Neural cell (in vitro differentiated cells): Measurements from ENCODE around the gene YLPM1. TPM values are rescaled to one million over a fixed set of nuclear protein-coding genes. Genes with fewer than 3 reads are reported as not detected.
"Not testable (repeated sequence)": the region's sequence is repeated elsewhere in the genome, so short reads cannot be mapped to it uniquely, and the experiment has no call there.

ENCODE experiments used
- H2AFZ ChIP-seq: fragments of 200-600, 300-800 bp; sonication (generic), shearing (Covaris generic); 2 replicates; pipeline ENCODE4 v1.6.0; 2014; ENCODE audit warnings: low read depth, mild to moderate bottlenecking, antibody characterized with exemption, low read length, moderate library complexity
- H3F3A ChIP-seq: fragments of 200-600 bp; shearing (Covaris generic); 2 replicates; pipeline ENCODE4 v1.6.1; 2016; ENCODE audit warnings: mild to moderate bottlenecking, moderate library complexity, mixed read lengths, antibody characterized with exemption, low read length; ENCODE audit not compliant: insufficient read depth, poor library complexity, severe bottlenecking
- H3K27ac ChIP-seq: fragments of 200-600, 300-800 bp; sonication (generic), shearing (Covaris generic); 2 replicates; pipeline ENCODE4 v1.5.1; 2014; ENCODE audit warnings: mild to moderate bottlenecking, low read length, moderate library complexity
- H3K27me3 ChIP-seq: fragments of 300-800, 200-600 bp; sonication (generic), shearing (Covaris generic); 2 replicates; pipeline ENCODE4 v1.6.0; 2014; ENCODE audit warnings: mild to moderate bottlenecking, low read depth, low read length, moderate library complexity; ENCODE audit not compliant: insufficient read depth
- H3K36me3 ChIP-seq: fragments of 300-800, 200-600 bp; sonication (generic), shearing (Covaris generic); 2 replicates; pipeline ENCODE4 v1.5.1; 2014; ENCODE audit warnings: mild to moderate bottlenecking, antibody characterized with exemption, low read length, moderate library complexity; ENCODE audit not compliant: insufficient read depth
- H3K4me2 ChIP-seq: fragments of 300-800, 200-600 bp; sonication (generic), shearing (Covaris generic); 2 replicates; pipeline ENCODE4 v1.6.0; 2014; ENCODE audit warnings: mild to moderate bottlenecking, low read length
- H3K4me3 ChIP-seq: fragments of 300-800, 200-600 bp; sonication (generic), shearing (Covaris generic); 2 replicates; pipeline ENCODE4 v1.5.1; 2014; ENCODE audit warnings: mild to moderate bottlenecking, low read length, moderate library complexity
- H3K79me2 ChIP-seq: fragments of 200-600 bp; shearing (Covaris generic); replicated peaks from 2 replicates; pipeline ENCODE4 v1.6.0; 2014; ENCODE audit warnings: mild to moderate bottlenecking, low read length, moderate library complexity; ENCODE audit not compliant: insufficient read depth
- H3K9ac ChIP-seq: fragments of 300-800, 200-600 bp; sonication (generic), shearing (Covaris generic); 2 replicates; pipeline ENCODE4 v1.6.1; 2016; ENCODE audit warnings: mild to moderate bottlenecking, low read length, mixed read lengths
- H3K9me2 ChIP-seq: fragments of 200-600 bp; shearing (Covaris generic); 2 replicates; pipeline ENCODE4 v1.6.1; 2016; ENCODE audit warnings: mild to moderate bottlenecking, low read length, mixed read lengths; ENCODE audit not compliant: insufficient read depth
- H3K9me3 ChIP-seq: fragments of 200-600, 300-800 bp; sonication (generic), shearing (Covaris generic); 2 replicates; pipeline ENCODE4 v1.6.1; 2016; ENCODE audit warnings: mild to moderate bottlenecking, mixed run types, low read length, moderate library complexity, mixed read lengths
- H4K20me1 ChIP-seq: fragments of 200-600 bp; shearing (Covaris generic); 2 replicates; pipeline ENCODE4 v1.6.1; 2016; ENCODE audit warnings: mild to moderate bottlenecking, mixed run types; ENCODE audit not compliant: insufficient read depth
- CTCF ChIP-seq: fragments of 450-650 bp; IDR thresholded peaks from 2 replicates; pipeline ENCODE4 v1.5.1; 2014; ENCODE audit warnings: antibody characterized with exemption, mild to moderate bottlenecking, moderate library complexity; ENCODE audit not compliant: poor library complexity, severe bottlenecking
- EP300 ChIP-seq: fragments of 450-650 bp; conservative IDR thresholded peaks from 2 replicates; pipeline ENCODE4 v1.6.1; 2014; ENCODE audit warnings: antibody characterized with exemption, mild to moderate bottlenecking, moderate library complexity; ENCODE audit not compliant: poor library complexity, severe bottlenecking
- EZH2 ChIP-seq: fragments of 200-600, 300-800 bp; shearing (Covaris generic), sonication (generic); IDR thresholded peaks from 2 replicates; pipeline ENCODE4 v1.6.1; 2014; ENCODE audit warnings: antibody characterized with exemption, low read length, borderline replicate concordance, mild to moderate bottlenecking; ENCODE audit not compliant: insufficient read depth, poor library complexity, severe bottlenecking
- MXI1 ChIP-seq: fragments of 450-650 bp; conservative IDR thresholded peaks from 2 replicates; pipeline ENCODE4 v1.6.1; 2014; ENCODE audit warnings: antibody characterized with exemption, mild to moderate bottlenecking; ENCODE audit not compliant: poor library complexity, severe bottlenecking
- POLR2AphosphoS5 ChIP-seq: IDR thresholded peaks from 2 replicates; pipeline ENCODE4 v1.6.1; 2012
- REST ChIP-seq: IDR thresholded peaks from 2 replicates; pipeline ENCODE4 v1.6.1; 2012; ENCODE audit warnings: borderline replicate concordance
- SMC3 ChIP-seq: fragments of 450-650 bp; conservative IDR thresholded peaks from 2 replicates; pipeline ENCODE4 v1.6.1; 2014; ENCODE audit warnings: antibody characterized with exemption, mild to moderate bottlenecking, moderate library complexity; ENCODE audit not compliant: poor library complexity
- TAF1 ChIP-seq: IDR thresholded peaks from 2 replicates; pipeline ENCODE4 v1.6.1; 2012; ENCODE audit warnings: low read depth
- polyA plus RNA-seq: library from polyadenylated mRNA; depleted of rRNA; stranded (reverse); fragments of >200 nt; gene quantifications from 2 replicates; pipeline ENCODE4 v1.2.3, GENCODE V29; 2014

The YLPM1 gene
- polyA plus RNA-seq, 1 donor from 2014 or later: 63.4 TPM

GRCh38 chr14:74756326-74756725 is 6.8 kb upstream of the YLPM1 start:
- TF ChIP-seq POLR2AphosphoS5 (no peak), SMC3 (no peak), EZH2 (no peak)

GRCh38 chr14:74758505-74758904 is 4.6 kb upstream of the YLPM1 start:
- not testable (repeated sequence) for H3K79me2 ChIP-seq, H3K4me3 ChIP-seq, H3K9ac ChIP-seq, H3K36me3 ChIP-seq, H3K9me2 ChIP-seq, H2AFZ ChIP-seq, H3F3A ChIP-seq, H4K20me1 ChIP-seq, H3K4me2 ChIP-seq, H3K9me3 ChIP-seq, H3K27me3 ChIP-seq, H3K27ac ChIP-seq

More at GRCh38 chr14:74756326-74756725, 6.8 kb upstream of the YLPM1 start:
- Histone ChIP-seq H2AFZ (no peak overlapping the region), H3K9me2 (no peaks in the 10 kb centered on the region), H3F3A (no peaks in the 10 kb centered on the region), H4K20me1 (no peaks in the 10 kb centered on the region), H3K36me3 (no peaks in the 10 kb centered on the region), H3K9ac (no peak overlapping the region), H3K9me3 (no peaks in the 10 kb centered on the region), H3K4me2 (no peak overlapping the region), H3K4me3 (no peak overlapping the region), H3K27me3 (no peaks in the 10 kb centered on the region), H3K27ac (no peak overlapping the region), H3K79me2 (no peaks in the 10 kb centered on the region)

GRCh38 chr14:74763803-74764531 is 851 bp downstream of the YLPM1 start:
- Histone ChIP-seq H3K9me2 (no peaks in the 10 kb centered on the region), H3K4me2 (peak overlapping the region; percentile 66), H3F3A (no peaks in the 10 kb centered on the region), H3K36me3 (no peaks in the 10 kb centered on the region), H3K4me3 (peak overlapping the region; percentile 94), H3K9ac (peak overlapping the region; percentile 98), H3K79me2 (peaks cover 55% of the 10 kb centered on the region), H2AFZ (peak overlapping the region; percentile 67), H4K20me1 (no peaks in the 10 kb centered on the region), H3K9me3 (no peaks in the 10 kb centered on the region), H3K27me3 (no peaks in the 10 kb centered on the region), H3K27ac (peak overlapping the region; percentile 90)
- TF ChIP-seq EP300: no peak
- no peak for TF ChIP-seq TAF1
- TF ChIP-seq CTCF: no peak

GRCh38 chr14:74765721-74766120 is 2.6 kb downstream of the YLPM1 start:
- TF ChIP-seq MXI1: no peak
- TF ChIP-seq EZH2: no peak
- no peak for TF ChIP-seq REST
- TF ChIP-seq CTCF: no peak
- TF ChIP-seq EP300: no peak
- TF ChIP-seq POLR2AphosphoS5: no peak
- no peaks in the 10 kb centered on the region for H3K9me2 ChIP-seq
- no peaks in the 10 kb centered on the region for H3K36me3 ChIP-seq
- H4K20me1 ChIP-seq: no peaks in the 10 kb centered on the region
- H3K79me2 ChIP-seq: peaks cover 55% of the 10 kb centered on the region
- H3K4me2 ChIP-seq: peak overlapping the region; percentile 66
- no peak overlapping the region for H3K27ac ChIP-seq
- no peaks in the 10 kb centered on the region for H3F3A ChIP-seq
- peak overlapping the region; percentile 94 for H3K4me3 ChIP-seq
- H2AFZ ChIP-seq: no peak overlapping the region
- H3K9ac ChIP-seq: peak overlapping the region; percentile 98
- H3K27me3 ChIP-seq: no peaks in the 10 kb centered on the region
- no peaks in the 10 kb centered on the region for H3K9me3 ChIP-seq
